Activated T-helper 17 cell treated with anti-CD3 and anti-CD28 coated beads, Interleukin-2, amount 50 U/mL, for 72 hours (primary cell): ENCODE results near the gene IMP4. TPM values are rescaled to one million over a fixed set of nuclear protein-coding genes. Genes with fewer than 3 reads are reported as not detected.

Experiments used
- ATAC-seq: fragments of 150-1000 bp; cut with Tn5 transposase; replicated peaks from 2 replicates; pipeline ENCODE4 v1.10.0; 2021; ENCODE audit warnings: mild to moderate bottlenecking, moderate library complexity
- H3K27ac Mint-ChIP-seq: one replicate; pipeline ENCODE4 v1.8.0; 2022; ENCODE audit warnings: mixed read lengths
- H3K27me3 Mint-ChIP-seq: one replicate; pipeline ENCODE4 v1.8.0; 2022; ENCODE audit warnings: mixed read lengths
- H3K36me3 Mint-ChIP-seq: one replicate; pipeline ENCODE4 v1.8.0; 2022; ENCODE audit warnings: low read depth, mild to moderate bottlenecking, mixed read lengths
- H3K4me1 Mint-ChIP-seq: one replicate; pipeline ENCODE4 v1.8.0; 2022; ENCODE audit warnings: mixed read lengths
- H3K4me3 Mint-ChIP-seq: one replicate; pipeline ENCODE4 v1.8.0; 2022; ENCODE audit warnings: mild to moderate bottlenecking, mixed read lengths
- H3K9me3 Mint-ChIP-seq: one replicate; pipeline ENCODE4 v1.8.0; 2022; ENCODE audit warnings: mixed read lengths
- total RNA-seq, 2 donors: library from RNA; stranded (reverse); gene quantifications; one replicate each; pipeline ENCODE4 v1.2.3, GENCODE V29; 2022

IMP4 gene
- total RNA-seq, 2 donors from 2014 or later = 79.8 to 134 TPM

DNA sequence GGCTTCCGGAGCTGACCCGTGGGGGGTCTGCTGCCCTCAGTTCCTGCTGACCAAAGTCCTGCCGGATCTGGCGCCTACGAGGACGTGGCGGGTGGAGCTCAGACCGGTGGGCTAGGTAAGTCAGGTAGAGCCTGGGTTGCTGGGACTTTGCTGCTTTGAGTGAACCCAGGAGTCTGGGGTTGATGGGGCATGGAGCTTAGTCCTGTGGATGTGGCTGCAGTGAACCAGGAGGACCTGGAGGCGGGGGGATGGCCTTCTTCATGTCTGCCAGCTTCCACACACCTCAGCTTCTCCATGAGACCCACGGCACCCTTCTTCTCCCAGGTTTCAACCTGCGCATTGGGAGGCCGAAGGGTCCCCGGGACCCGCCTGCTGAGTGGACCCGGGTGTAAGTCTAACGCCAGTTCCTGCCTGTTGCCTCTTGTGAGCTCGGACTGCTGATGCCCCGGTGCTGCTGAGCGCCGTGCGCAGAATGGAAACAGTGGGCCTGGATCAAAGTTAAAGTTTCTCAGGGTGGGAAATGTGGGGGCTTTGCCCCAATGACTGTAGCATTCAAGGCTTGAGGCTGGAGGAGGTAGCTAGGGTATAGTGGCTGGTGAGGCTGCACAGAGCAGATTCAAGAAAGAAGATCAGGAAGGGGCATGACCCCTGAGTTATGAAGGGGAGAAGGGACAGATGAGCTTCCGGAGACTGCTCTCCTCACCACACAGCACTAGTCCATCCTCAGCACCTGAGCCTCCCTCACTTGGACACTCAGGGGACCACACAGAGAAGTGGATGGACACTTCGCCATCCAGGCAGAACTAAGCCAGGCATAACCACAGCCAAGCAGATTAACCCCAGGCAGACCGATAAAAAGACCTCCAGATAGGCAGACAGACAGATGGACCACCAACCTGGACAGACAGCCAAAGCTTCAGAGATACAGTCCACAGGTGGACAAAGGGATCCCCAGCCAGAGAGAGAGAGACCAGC, 30.4 kb downstream of the IMP4 start:
- no peaks in the 10 kb centered on the region for H3K9me3 Mint-ChIP-seq
- peak overlapping the region; percentile 83 for H3K27ac Mint-ChIP-seq
- H3K4me3 Mint-ChIP-seq = peak overlapping the region; percentile 95
- peaks cover 57% of the 10 kb centered on the region for H3K4me1 Mint-ChIP-seq
- H3K36me3 Mint-ChIP-seq = peaks cover 61% of the 10 kb centered on the region
- ATAC-seq = no peak
- H3K27me3 Mint-ChIP-seq = no peaks in the 10 kb centered on the region

DNA sequence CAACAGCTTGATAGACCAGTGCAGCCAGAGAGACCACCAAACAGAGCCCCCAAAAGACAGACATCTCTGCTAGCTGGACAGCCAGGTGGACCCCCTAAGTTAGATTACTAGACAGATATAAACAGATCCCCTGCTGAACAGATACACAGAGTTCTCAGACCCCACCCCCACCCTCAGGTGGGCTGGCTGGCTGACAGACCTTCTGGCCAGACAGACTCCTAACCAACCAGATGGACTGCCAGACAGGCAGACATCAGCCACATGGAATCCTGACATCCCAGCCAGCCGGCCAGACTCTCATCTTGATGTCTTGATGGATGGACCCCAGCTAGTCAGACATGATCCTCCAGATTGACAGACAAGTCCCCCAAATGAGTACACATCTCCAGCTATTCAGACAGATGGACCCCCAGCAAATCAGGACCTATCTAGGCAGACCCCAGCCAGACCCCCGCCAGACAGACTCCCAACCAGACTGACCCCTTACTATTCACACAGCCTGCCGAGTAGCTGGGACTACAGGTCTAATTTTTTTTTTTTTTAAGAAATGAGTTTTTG, 31.2 kb downstream of the IMP4 start:
- peaks cover 57% of the 10 kb centered on the region for H3K4me1 Mint-ChIP-seq
- peak overlapping the region; percentile 95 for H3K4me3 Mint-ChIP-seq
- H3K27ac Mint-ChIP-seq = peak overlapping the region; percentile 83
- H3K9me3 Mint-ChIP-seq = no peaks in the 10 kb centered on the region
- no peaks in the 10 kb centered on the region for H3K27me3 Mint-ChIP-seq
- ATAC-seq = no peak
- H3K36me3 Mint-ChIP-seq = peaks cover 61% of the 10 kb centered on the region

DNA sequence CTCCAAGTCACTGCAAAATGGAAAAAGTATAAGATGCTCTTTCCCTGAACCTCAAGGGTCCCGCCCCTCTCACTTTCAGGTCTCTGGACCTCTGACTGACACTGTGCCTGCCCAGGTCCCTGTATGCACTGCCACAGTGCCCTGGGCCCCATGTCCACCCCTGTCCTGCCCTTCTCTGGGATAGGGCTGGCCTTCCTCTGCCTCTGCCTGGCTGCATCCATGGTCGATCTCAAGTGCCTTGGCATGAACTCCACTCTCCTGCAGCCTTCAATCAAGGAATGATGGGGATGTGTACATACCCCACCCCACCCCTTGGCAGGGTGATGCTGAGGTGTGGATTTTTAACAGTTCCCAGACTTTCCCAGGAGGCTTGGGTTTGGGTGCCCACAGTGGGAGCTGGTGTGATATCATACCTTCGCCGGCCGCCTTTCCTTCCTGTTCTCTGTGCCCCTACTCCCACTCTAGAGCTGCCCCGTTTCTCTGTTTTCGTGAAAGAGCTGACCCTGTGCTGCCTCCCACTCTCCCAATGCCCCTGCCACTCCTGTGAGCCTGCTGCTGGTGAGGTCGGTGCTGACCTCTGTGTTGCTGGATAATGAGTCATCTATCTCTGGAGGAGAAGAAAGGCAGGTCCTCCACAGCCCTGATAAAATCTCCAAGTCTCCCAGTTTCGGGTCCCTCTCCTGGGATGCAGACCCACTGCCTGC, 32.0 kb downstream of the IMP4 start:
- peak overlapping the region; percentile 95 for H3K4me3 Mint-ChIP-seq
- H3K27ac Mint-ChIP-seq = peak overlapping the region; percentile 83
- peaks cover 64% of the 10 kb centered on the region for H3K36me3 Mint-ChIP-seq
- no peaks in the 10 kb centered on the region for H3K9me3 Mint-ChIP-seq
- H3K27me3 Mint-ChIP-seq = no peaks in the 10 kb centered on the region
- no peak for ATAC-seq
- peaks cover 62% of the 10 kb centered on the region for H3K4me1 Mint-ChIP-seq

DNA sequence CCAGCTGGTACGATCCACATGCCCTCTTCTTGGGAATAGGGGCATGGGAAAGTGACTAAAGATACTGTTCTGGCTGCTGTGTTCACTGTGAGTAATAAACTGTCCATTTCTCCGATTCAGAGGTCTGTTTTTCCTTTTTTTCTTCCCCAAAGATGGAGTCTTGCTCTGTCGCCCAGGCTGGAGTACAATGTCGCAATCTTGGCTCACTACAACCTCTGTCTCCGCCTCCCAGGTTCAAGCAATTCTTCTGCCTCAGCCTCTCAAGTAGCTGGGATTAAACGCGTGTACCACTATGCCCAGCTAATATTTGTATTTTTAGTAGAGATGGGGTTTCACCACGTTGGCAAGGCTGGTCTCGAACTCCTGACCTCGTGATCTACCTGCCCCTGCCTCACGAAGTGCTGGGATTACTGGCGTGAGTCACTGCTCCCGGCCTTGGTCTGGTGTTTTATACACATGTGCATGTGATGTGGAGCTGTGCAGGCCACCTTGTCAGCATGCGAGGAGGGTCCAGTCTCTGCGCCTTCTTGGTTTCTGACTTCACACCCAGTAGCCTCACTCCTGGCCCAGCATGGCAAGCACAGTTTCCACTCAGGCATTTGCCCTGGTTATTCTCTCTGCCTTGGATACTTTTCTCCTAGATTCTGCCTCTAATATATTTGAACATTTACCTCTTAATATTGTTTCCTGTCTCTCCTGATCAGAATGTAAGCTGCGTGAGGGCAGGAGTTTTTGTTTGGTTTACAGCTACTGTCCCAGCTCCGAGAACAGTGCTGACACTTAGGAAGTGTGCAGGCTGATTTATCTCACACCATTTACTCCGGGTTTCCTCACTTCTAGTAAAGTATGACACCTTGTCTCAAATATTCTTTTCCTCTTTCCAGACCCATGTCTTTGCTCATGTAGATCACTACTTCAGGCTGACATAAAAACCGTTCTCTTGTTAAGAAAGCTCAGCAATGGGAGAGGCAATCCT, 32.9 kb downstream of the IMP4 start:
- H3K27me3 Mint-ChIP-seq = no peaks in the 10 kb centered on the region
- peak overlapping the region; percentile 83 for H3K27ac Mint-ChIP-seq

DNA sequence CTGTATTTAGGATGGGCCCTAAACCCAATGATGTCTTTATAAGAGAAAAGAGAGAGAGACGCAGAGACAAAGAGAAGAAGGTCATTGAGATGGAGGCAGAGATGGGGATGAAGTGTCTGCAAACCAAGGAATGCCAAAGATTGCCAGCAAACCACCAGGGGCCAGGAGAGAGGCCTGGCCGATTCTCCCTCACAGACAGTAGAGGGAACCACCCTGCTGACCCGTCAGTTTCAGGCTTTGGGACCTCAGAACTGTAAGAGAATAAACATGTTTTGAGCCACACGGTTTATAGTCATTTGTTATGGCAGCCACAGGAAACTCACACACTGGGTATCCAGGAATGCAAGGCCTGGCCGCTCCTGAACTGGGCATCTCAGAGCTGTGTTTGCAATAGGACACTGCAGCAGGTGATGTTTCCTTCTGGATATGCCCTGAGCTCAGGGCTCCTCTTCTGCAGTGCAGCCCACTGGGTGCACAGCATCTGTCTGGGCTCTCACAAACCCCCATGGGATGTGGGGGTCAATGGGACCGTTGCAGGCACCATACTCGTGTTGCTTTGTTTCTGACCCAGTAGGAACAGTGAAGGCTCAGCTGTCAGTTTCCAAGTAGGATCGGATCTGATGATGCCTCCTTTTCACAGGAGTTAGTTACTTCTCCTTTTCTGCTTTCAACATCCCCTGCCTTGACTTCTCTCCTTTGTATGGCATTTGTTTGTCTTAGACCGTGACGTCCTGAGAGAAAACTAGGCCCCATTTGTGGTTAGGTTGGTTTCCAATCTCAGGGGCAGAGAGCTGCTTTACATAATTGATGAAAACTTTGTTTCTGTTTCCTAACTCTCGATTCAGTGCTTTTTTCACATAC, 34.0 kb downstream of the IMP4 start:
- Mint-ChIP-seq H3K27ac (peak overlapping the region; percentile 46), H3K4me3 (peak overlapping the region; percentile 39), H3K36me3 (peaks cover 62% of the 10 kb centered on the region), H3K9me3 (no peaks in the 10 kb centered on the region), H3K4me1 (peaks cover 55% of the 10 kb centered on the region), H3K27me3 (no peaks in the 10 kb centered on the region)
- ATAC-seq = peak; percentile 10

More for the DNA sequence above, 32.9 kb downstream of the IMP4 start:
- H3K9me3 Mint-ChIP-seq = no peaks in the 10 kb centered on the region
- peaks cover 62% of the 10 kb centered on the region for H3K4me1 Mint-ChIP-seq
- peaks cover 64% of the 10 kb centered on the region for H3K36me3 Mint-ChIP-seq
- no peak for ATAC-seq
- H3K4me3 Mint-ChIP-seq = peak overlapping the region; percentile 95

DNA sequence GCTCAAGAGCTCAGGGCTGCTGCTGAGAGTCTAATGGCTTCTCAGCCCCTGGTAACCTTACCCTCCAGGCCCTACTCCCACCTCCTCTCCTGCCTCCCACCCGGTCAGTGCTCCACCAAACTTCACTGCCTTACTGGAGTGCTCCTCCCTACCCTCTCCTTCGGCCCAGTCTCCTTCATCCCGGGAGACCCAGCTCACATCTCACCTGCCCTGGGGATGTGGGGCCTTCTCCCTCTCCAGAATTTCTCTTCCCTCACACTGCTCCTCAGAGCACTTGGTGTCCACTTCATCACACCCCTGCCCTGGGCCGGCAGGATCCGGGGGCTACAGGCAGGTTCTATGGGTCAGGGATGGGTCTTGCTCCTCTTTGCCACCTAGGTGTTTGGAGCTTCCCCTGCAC, 34.8 kb downstream of the IMP4 start:
- H3K4me1 Mint-ChIP-seq = peaks cover 55% of the 10 kb centered on the region
- H3K4me3 Mint-ChIP-seq = peak overlapping the region; percentile 39
- H3K36me3 Mint-ChIP-seq = peaks cover 65% of the 10 kb centered on the region
- H3K27me3 Mint-ChIP-seq = no peaks in the 10 kb centered on the region
- H3K9me3 Mint-ChIP-seq = no peaks in the 10 kb centered on the region
- ATAC-seq = no peak
- H3K27ac Mint-ChIP-seq = peak overlapping the region; percentile 46

DNA sequence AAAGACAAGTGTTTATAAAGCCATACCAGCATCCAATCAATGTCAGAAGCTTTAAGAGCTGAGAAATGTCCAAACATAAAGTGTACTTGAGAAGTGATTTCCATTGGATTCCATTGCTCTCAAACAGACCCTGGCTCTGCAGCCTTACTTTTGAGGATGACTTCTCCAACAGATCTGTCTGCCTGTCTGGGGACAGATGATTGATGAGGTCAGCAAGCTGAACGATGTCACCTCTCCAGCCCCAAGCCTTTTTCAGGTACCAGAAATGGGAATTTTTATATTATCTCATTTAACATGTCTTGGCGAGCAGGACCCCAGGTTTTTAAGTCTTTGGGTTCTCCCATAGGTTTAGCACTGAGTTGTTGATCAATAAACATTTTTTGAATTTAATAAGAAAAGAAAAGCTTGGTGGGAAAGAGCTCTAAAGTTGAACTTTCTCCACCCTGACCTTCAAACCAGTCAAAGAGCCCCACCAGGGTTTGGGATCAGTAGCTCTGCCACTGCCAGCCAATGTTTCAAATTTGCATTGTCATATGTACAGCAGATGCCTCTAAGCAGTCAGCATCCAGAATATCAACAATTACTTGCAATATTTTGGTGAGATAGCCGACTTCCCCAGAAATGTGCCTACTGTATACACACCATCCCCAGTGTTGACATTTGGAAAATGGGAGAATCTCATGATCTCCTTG, 35.7 kb downstream of the IMP4 start:
- peaks cover 51% of the 10 kb centered on the region for H3K4me1 Mint-ChIP-seq
- H3K36me3 Mint-ChIP-seq = peaks cover 67% of the 10 kb centered on the region
- no peaks in the 10 kb centered on the region for H3K9me3 Mint-ChIP-seq
- H3K4me3 Mint-ChIP-seq = no peak overlapping the region
- H3K27ac Mint-ChIP-seq = no peak overlapping the region
- ATAC-seq = no peak
- no peaks in the 10 kb centered on the region for H3K27me3 Mint-ChIP-seq

DNA sequence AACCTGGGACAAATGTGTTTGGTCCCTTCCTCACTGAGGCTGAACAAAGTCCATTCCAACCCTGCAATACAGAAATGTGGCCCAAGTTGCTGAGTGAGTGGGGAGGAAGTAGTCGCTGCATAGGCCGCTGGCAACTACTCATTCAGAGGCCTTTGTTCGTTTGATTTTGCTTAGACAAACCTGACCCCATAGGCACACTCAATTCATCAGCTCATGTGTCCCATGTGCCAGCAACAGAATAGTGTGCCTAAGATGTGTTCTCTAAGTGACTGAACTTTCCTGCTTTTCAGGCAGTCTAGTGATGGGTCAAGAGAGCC, 36.2 kb downstream of the IMP4 start:
- H3K36me3 Mint-ChIP-seq = peaks cover 62% of the 10 kb centered on the region
- H3K9me3 Mint-ChIP-seq = no peaks in the 10 kb centered on the region
- no peak overlapping the region for H3K4me3 Mint-ChIP-seq
- ATAC-seq = no peak
- H3K4me1 Mint-ChIP-seq = peaks cover 46% of the 10 kb centered on the region
- no peak overlapping the region for H3K27ac Mint-ChIP-seq
- H3K27me3 Mint-ChIP-seq = no peaks in the 10 kb centered on the region

DNA sequence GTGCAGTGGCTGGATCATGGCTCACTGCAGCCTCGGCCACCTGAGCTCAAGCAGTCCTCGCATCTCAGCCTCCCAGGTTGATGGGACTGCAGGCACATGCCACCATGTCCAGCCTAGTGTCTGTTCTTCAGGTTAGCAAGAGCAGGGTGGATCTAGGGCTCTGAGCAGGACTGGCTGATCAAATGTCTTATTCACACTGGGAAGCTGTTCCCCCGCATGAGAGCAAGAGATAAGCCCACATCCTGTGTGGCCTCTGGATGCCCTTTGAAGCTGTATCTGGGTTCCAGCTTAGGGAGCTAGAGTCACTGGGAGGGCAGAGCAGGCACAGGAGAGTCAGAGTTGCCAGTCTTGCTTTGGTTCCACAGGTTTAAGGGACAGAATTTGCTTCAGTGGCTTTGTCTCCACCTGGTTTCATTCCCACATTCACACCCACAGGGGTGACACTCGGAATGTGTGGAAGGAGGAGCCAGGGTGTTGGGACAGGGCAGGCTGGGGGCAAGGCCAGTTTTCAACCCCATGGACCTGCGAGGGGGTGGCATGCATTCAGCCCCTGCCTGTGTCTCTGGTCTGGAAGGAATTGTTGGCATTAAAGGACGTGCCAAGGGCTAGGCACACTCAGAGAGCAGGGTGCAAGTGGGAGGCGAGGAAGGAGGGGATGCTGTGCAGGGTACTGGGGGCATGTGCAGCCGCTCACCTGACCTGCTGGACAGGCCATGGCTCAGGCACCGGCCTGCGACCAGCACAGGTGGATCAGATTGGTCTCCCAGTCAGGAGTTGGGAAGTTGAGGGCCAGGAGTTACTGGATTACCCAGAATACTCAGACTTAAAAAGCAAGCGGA, 37.6 kb downstream of the IMP4 start:
- Mint-ChIP-seq H3K4me1 (peaks cover 37% of the 10 kb centered on the region), H3K9me3 (no peaks in the 10 kb centered on the region), H3K27me3 (no peaks in the 10 kb centered on the region), H3K36me3 (peaks cover 49% of the 10 kb centered on the region), H3K4me3 (peak overlapping the region; percentile 33), H3K27ac (peak overlapping the region; percentile 85)
- ATAC-seq = peak; percentile 87

DNA sequence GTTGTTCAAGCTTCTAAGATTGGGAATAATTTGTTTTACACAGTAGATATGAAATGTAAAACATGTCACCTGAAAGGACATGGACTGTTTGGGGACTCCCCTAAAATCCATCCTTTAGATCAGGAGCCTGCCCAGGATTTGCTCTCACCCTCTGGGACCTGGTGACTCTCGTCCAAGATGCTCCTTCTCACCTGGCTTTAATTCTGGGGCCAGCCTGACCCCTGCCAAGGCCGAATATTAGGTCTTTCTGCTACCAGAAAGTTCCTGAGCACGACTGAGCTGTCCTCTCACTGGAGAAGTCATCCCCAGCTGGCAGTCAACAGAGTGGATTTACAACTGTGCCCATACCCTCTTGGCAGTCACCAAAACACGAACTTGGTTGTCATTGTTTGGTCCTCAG, 38.4 kb downstream of the IMP4 start:
- H3K36me3 Mint-ChIP-seq = peaks cover 40% of the 10 kb centered on the region

DNA sequence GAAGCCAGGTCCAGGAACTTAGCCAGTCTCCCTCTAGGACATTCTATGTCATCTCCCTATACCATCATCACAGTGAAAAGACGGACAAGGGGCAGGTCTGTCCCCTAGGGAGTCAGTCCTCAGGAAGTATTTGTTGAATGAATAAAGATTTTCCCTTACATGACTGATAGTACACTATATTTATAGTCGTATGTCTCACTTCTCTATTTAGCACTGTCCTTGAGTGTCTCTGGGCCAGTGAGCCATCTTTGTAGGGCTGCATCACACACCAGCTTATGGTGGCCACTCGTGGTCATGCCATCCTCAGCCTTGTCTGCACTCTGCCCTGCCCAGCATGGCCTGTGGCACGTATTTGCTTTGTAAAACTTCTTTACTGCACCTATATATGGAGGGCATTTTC, 38.9 kb downstream of the IMP4 start:
- Mint-ChIP-seq H3K27ac (no peak overlapping the region), H3K4me1 (peaks cover 26% of the 10 kb centered on the region), H3K9me3 (no peaks in the 10 kb centered on the region), H3K4me3 (no peak overlapping the region), H3K36me3 (peaks cover 39% of the 10 kb centered on the region), H3K27me3 (no peaks in the 10 kb centered on the region)
- no peak for ATAC-seq

More for the DNA sequence above, 38.4 kb downstream of the IMP4 start:
- H3K27me3 Mint-ChIP-seq = no peaks in the 10 kb centered on the region
- no peak overlapping the region for H3K4me3 Mint-ChIP-seq
- H3K27ac Mint-ChIP-seq = no peak overlapping the region
- H3K4me1 Mint-ChIP-seq = peaks cover 30% of the 10 kb centered on the region
- H3K9me3 Mint-ChIP-seq = no peaks in the 10 kb centered on the region
- no peak for ATAC-seq

DNA sequence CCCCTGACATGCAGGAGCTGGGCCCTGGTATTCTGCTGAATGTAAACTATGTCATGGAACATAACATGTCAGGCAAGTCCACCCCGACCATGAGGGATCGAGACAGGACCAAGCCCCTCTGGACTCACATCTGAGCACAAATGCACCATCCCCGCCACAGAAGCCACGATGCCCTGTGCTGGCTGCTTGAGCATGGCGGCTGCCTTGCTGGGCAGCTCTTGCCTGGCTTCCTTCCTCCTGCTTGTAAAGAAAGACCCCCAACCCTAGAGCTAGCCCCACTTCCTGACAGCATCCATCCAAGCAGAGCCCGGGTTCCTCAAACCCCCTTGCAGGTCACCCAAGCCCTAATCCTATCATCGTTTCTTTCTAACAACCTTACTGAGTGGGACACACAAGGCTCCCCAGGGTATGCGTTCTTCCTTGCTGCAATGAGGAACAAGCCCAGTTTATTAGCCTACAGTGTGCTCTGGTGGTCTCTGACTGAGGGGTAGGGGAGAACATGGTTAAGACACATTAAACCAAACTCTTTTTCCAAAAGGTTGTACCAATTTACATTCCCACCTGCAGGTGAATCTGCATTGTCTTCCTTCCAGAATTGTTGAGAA, 39.7 kb downstream of the IMP4 start:
- ATAC-seq = no peak

More for the DNA sequence above, 39.7 kb downstream of the IMP4 start:
- no peak overlapping the region for H3K4me3 Mint-ChIP-seq
- no peaks in the 10 kb centered on the region for H3K27me3 Mint-ChIP-seq
- no peak overlapping the region for H3K27ac Mint-ChIP-seq
- peaks cover 39% of the 10 kb centered on the region for H3K36me3 Mint-ChIP-seq
- peaks cover 19% of the 10 kb centered on the region for H3K4me1 Mint-ChIP-seq
- H3K9me3 Mint-ChIP-seq = no peaks in the 10 kb centered on the region
